GM12878 (cell line): ENCODE measurements around the gene FRAS1. TPM values are rescaled to one million over a fixed set of nuclear protein-coding genes. Genes with fewer than 3 reads are reported as not detected.

Experiments
- ATAC-seq: fragments of 200-7000 bp; cut with Tn5 transposase; 3 replicates; pipeline ENCODE4 v1.9.1; 2020; ENCODE audit warnings: mild to moderate bottlenecking, moderate library complexity
- BruUV-seq: library from RNA; stranded (reverse); fragments of 400-500 nt; replicated peaks from 2 replicates; lab custom pipeline; 2021; lab: Mats Ljungman, UMichigan
- CTCF ChIA-PET: fragments of 300-600 bp; sonication (Branson Sonifier 250); formaldehyde crosslinking; extraction: SDS; loops from one replicate; lab custom pipeline; 2021; ENCODE audit warnings: inconsistent platforms; lab: Yijun Ruan, JAX
- POLR2A ChIA-PET: fragments of 350-600 bp; formaldehyde crosslinking; extraction: SDS; loops from one replicate; lab custom pipeline; 2021; ENCODE audit warnings: inconsistent platforms; lab: Charles Lee
- RAD21 ChIA-PET: fragments of 300-600 bp; sonication (Branson Sonifier 250); formaldehyde crosslinking; loops from one replicate; lab custom pipeline; 2023; ENCODE audit warnings: antibody characterized with exemption; ENCODE audit not compliant: unreplicated experiment; lab: Charles Lee
- SMC1A ChIA-PET: fragments of 300-600 bp; sonication (Branson Sonifier 250); formaldehyde crosslinking; loops from one replicate; lab custom pipeline; 2023; ENCODE audit not compliant: unreplicated experiment, uncharacterized antibody; lab: Charles Lee
- DNase-seq: peaks from one replicate; pipeline ENCODE4 v3.0.0-alpha.2; 2011; ENCODE audit warnings: low read depth, low spot score
- FAIRE-seq: peaks from 3 replicates; lab custom pipeline; 2011; peaks lifted over from hg19 to GRCh38; lab: Jason Lieb, UNC
- H2AFZ ChIP-seq: 2 replicates; pipeline ENCODE4 v1.6.0; 2011; ENCODE audit warnings: low read depth, low read length, control low read depth; ENCODE audit not compliant: control insufficient read depth
- H3K27ac ChIP-seq: 2 replicates; pipeline ENCODE4 v1.5.1; 2011; ENCODE audit warnings: control low read depth; ENCODE audit not compliant: control insufficient read depth, insufficient read depth
- H3K27me3 ChIP-seq, 2 experiments: replicated peaks in 1 of 2; 2 replicates each; pipeline versions ENCODE4 v1.6.0 to v1.6.1; 2011; ENCODE audit warnings: low read length in 1 of 2; ENCODE audit not compliant: control insufficient read depth in 2 of 2, insufficient read depth in 2 of 2
- H3K36me3 ChIP-seq, 2 experiments: 2 replicates each; pipeline ENCODE4 v1.5.1; 2011; ENCODE audit warnings: low read length in 1 of 2; ENCODE audit not compliant: control insufficient read depth in 2 of 2, insufficient read depth in 2 of 2
- H3K4me1 ChIP-seq: 2 replicates; pipeline ENCODE4 v1.6.1; 2011; ENCODE audit warnings: mild to moderate bottlenecking, low read length, moderate library complexity, mixed read lengths; ENCODE audit not compliant: control insufficient read depth, insufficient read depth
- H3K4me2 ChIP-seq: 2 replicates; pipeline ENCODE4 v1.6.0; 2011; ENCODE audit warnings: control low read depth; ENCODE audit not compliant: control insufficient read depth, insufficient read depth
- H3K4me3 ChIP-seq: fragments of 200-600 bp; sonication (generic); 2 replicates; pipeline ENCODE4 v1.5.1; 2016
- H3K79me2 ChIP-seq: 2 replicates; pipeline ENCODE4 v1.6.0; 2011; ENCODE audit warnings: low read length; ENCODE audit not compliant: control insufficient read depth, insufficient read depth
- H3K9ac ChIP-seq: 2 replicates; pipeline ENCODE4 v1.8.0; 2011; ENCODE audit warnings: low read length, control low read depth, mixed read lengths; ENCODE audit not compliant: control insufficient read depth, insufficient read depth
- H3K9me3 ChIP-seq: replicated peaks from 3 replicates; pipeline ENCODE4 v1.5.1; 2011; ENCODE audit warnings: mild to moderate bottlenecking, low read length; ENCODE audit not compliant: control insufficient read depth, insufficient read depth
- H4K20me1 ChIP-seq: 2 replicates; pipeline ENCODE4 v1.6.0; 2011; ENCODE audit not compliant: control insufficient read depth, insufficient read depth
- FOXM1 ChIP-seq: IDR thresholded peaks from 2 replicates; pipeline ENCODE4 v1.6.1; 2012; ENCODE audit warnings: low read depth, mild to moderate bottlenecking, inconsistent platforms, low read length, moderate library complexity
- MTA2 ChIP-seq: fragments of 450-650 bp; IDR thresholded peaks from 2 replicates; pipeline ENCODE4 v1.6.1; 2016; ENCODE audit warnings: low read depth, mild to moderate bottlenecking, moderate library complexity
- MTA3 ChIP-seq: IDR thresholded peaks from 2 replicates; pipeline ENCODE4 v1.6.1; 2012; ENCODE audit warnings: low read length, inconsistent platforms, borderline replicate concordance
- NFYB ChIP-seq: IDR thresholded peaks from 2 replicates; pipeline ENCODE4 v1.6.1; 2011; ENCODE audit warnings: low read depth, mild to moderate bottlenecking, low read length, improper control_type of control experiment, moderate library complexity; ENCODE audit not compliant: insufficient read depth
- NRF1 ChIP-seq: conservative IDR thresholded peaks from 2 replicates; pipeline ENCODE4 v1.6.1; 2011; ENCODE audit warnings: mild to moderate bottlenecking, low read depth, low read length, improper control_type of control experiment
- RAD21 ChIP-seq: IDR thresholded peaks from 2 replicates; pipeline ENCODE4 v1.6.1; 2011; ENCODE audit warnings: mild to moderate bottlenecking, low read depth, low read length, moderate library complexity; ENCODE audit not compliant: insufficient read depth
- RAD51 ChIP-seq: fragments of 450-650 bp; IDR thresholded peaks from 2 replicates; pipeline ENCODE4 v1.6.1; 2016; ENCODE audit warnings: moderate library complexity, mild to moderate bottlenecking, inconsistent platforms
- SIN3A ChIP-seq: IDR thresholded peaks from 2 replicates; pipeline ENCODE4 v1.6.1; 2012; ENCODE audit warnings: low read depth, low read length, improper control_type of control experiment
- SMARCA5 ChIP-seq: fragments of 450-650 bp; IDR thresholded peaks from 2 replicates; pipeline ENCODE4 v1.6.1; 2017; ENCODE audit warnings: mild to moderate bottlenecking
- WGBS: methylation state at CpG from one replicate; pipeline ENCODE4 v1.1.6; 2016; ENCODE audit warnings: low lambda C conversion rate; ENCODE audit not compliant: insufficient replicate concordance, insufficient coverage; ENCODE audit errors: missing lambda C conversion rate; 5-methylcytosine and 5-hydroxymethylcytosine counted together
- in situ Hi-C: fragments of 300-500 bp; cut with MboI; formaldehyde crosslinking; loops from 9 replicates; pipeline ENCODE4 v1.14.3; 2018; ENCODE audit warnings: mixed read lengths
- intact Hi-C: fragments of 100-400 bp; cut with micrococcal nuclease; formaldehyde crosslinking; loops from one replicate; pipeline ENCODE4 v1.14.2; 2022; ENCODE audit not compliant: unreplicated experiment
- polyA plus RNA-seq, 11 experiments: library from polyadenylated mRNA; depleted of rRNA in 4 of 11; unstranded in 6 of 11; stranded (reverse) in 5 of 11; fragments of >200 nt; fragmentation: Nextera tagmentation in 4 of 11; fragmentation: Illumina TruSeq in 1 of 11; extraction: Ambion mirVana in 4 of 11; extraction: Trizol in 1 of 11; gene quantifications; 1 replicate in 1 of 11; 2 replicates in 10 of 11; pipeline versions ENCODE4 v1.2.1 to v1.2.3, GENCODE V29; 2011 to 2016; ENCODE audit warnings: inconsistent platforms in 2 of 11, missing spikeins in 2 of 11, low read depth in 1 of 11
- total RNA-seq, 4 experiments: library from RNA; depleted of rRNA in 3 of 4; stranded (reverse); fragments of >200 nt in 3 of 4; fragmentation: Illumina TruSeq in 1 of 4; extraction: Trizol in 1 of 4; gene quantifications; 2 replicates each; pipeline versions ENCODE4 v1.2.1 to v1.2.3, GENCODE V29; 2013 to 2021
- TF ChIP-seq, protein P1 (sequence below): fragments of 450-650 bp; formaldehyde crosslinking; IDR thresholded peaks from 2 replicates; pipeline ENCODE4 v1.4.0; 2022; ENCODE audit warnings: mild to moderate bottlenecking, moderate library complexity
- TF ChIP-seq, protein P2 (sequence below): IDR thresholded peaks from 2 replicates; pipeline ENCODE4 v1.6.1; 2011; ENCODE audit warnings: low read depth, mild to moderate bottlenecking, low read length, moderate library complexity, borderline replicate concordance; ENCODE audit errors: extremely low read depth
- TF ChIP-seq, protein P3 (sequence below): fragments of 450-650 bp; IDR thresholded peaks from 2 replicates; pipeline ENCODE4 v1.6.1; 2017; ENCODE audit warnings: mild to moderate bottlenecking
- TF ChIP-seq, protein P4 (sequence below): fragments of 450-650 bp; IDR thresholded peaks from 2 replicates; pipeline ENCODE4 v1.6.1; 2016; ENCODE audit warnings: mild to moderate bottlenecking, moderate library complexity, borderline replicate concordance

The FRAS1 gene
- total and polyA plus RNA-seq, 10 of the 15 experiments (the other 5 are each of a cell fraction or from before 2014, with no cell fraction given), result 0.08 to 11.7 (median 0.20) TPM

DNA sequence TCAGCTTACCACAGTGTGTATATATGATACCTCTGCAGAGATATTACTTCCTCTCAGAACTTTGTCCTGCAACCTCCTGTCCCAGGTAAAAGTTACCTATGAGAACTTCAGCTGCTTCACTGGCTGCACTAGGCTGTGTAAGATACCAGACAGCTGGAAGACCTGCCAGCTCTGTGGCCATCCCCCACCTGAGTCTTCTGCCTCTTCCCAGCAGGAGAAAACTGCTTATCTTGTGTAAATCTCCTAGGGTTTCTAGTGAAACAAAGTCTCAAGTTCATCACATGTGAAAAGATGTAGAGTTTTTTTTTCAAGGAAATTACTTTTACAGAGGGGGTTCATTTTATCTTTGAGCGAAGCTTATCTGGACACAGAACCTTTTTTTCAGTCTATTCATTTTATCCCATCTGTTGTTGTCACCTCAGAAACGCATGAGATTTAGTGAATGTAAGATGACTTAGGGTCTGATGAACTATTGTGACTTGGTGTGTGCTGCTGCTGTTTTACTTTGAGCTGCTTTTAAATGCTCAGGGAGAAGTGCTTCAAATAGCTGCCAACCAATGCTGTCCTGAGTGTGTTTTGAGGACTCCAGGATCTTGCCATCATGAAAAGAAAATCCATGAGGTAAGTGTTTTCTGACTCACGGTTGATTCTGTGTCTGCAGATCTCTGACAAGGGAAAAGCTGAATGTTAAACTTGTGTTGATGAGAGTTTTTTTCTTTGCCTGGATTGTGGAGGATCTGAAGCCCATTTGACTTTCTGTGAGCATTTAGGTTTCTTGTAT is 187.8 kb downstream of the FRAS1 start:
- WGBS, result 6% methylated on average over 3 of the region's 3 CpGs
- no peaks in the 10 kb centered on the region for H3K9me3 ChIP-seq
- no peak overlapping the region for H3K4me2 ChIP-seq
- ChIA-PET POLR2A (interaction anchor here (0.5 to 1.6 kb wide), 2 partner anchors 22 to 445 kb away, joined by 3 to 4 read pairs; no protein-coding TSS in a partner anchor), RAD21 (interaction anchor here (0.9 to 1.3 kb wide), 2 partner anchors 51 to 185 kb away, joined by 3 to 4 read pairs; no protein-coding TSS in a partner anchor), CTCF (interaction anchor here (0.8 to 1.9 kb wide), 6 partner anchors 9 to 186 kb away, joined by 3 to 6 read pairs (median 3); no protein-coding TSS in a partner anchor), SMC1A (interaction anchor here (1.0 to 1.8 kb wide), 10 partner anchors 9 to 185 kb away, joined by 3 to 8 read pairs (median 3); no protein-coding TSS in a partner anchor)
- in situ Hi-C loops (no loop called here), intact Hi-C loops (no loop called here)
- ATAC-seq (no peak), FAIRE-seq (no peak), DNase-seq (no peak)
- H3K9ac ChIP-seq, result no peak overlapping the region
- no peak overlapping the region for H2AFZ ChIP-seq
- H3K36me3 ChIP-seq, result no peaks in the 10 kb centered on the region
- H3K27me3 ChIP-seq, result no peaks in the 10 kb centered on the region; a peak in 1 of 4 replicates
- H3K4me3 ChIP-seq, result no peak overlapping the region
- H4K20me1 ChIP-seq, result no peaks in the 10 kb centered on the region
- H3K79me2 ChIP-seq, result no peaks in the 10 kb centered on the region
- BruUV-seq, result no TSS peak
- H3K4me1 ChIP-seq, result no peaks in the 10 kb centered on the region
- H3K27ac ChIP-seq, result no peak overlapping the region
- TF ChIP-seq, protein P1, sequence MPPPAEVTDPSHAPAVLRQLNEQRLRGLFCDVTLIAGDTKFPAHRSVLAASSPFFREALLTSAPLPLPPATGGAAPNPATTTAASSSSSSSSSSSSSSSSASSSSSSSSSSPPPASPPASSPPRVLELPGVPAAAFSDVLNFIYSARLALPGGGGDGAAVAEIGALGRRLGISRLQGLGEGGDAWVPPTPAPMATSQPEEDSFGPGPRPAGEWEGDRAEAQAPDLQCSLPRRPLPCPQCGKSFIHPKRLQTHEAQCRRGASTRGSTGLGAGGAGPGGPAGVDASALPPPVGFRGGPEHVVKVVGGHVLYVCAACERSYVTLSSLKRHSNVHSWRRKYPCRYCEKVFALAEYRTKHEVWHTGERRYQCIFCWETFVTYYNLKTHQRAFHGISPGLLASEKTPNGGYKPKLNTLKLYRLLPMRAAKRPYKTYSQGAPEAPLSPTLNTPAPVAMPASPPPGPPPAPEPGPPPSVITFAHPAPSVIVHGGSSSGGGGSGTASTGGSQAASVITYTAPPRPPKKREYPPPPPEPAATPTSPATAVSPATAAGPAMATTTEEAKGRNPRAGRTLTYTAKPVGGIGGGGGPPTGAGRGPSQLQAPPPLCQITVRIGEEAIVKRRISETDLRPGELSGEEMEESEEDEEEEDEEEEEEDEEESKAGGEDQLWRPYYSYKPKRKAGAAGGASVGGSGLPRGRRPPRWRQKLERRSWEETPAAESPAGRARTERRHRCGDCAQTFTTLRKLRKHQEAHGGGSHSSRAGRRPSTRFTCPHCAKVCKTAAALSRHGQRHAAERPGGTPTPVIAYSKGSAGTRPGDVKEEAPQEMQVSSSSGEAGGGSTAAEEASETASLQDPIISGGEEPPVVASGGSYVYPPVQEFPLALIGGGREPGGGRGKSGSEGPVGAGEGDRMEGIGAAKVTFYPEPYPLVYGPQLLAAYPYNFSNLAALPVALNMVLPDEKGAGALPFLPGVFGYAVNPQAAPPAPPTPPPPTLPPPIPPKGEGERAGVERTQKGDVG (CRISPR knock-in tag), result no peak
- no peak for TF ChIP-seq RAD51
- no peak for TF ChIP-seq RAD21
- no peak for TF ChIP-seq NFYB
- no peak for TF ChIP-seq NRF1
- TF ChIP-seq SIN3A, result no peak
- TF ChIP-seq, protein P2, sequence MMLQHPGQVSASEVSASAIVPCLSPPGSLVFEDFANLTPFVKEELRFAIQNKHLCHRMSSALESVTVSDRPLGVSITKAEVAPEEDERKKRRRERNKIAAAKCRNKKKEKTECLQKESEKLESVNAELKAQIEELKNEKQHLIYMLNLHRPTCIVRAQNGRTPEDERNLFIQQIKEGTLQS, result no peak
- TF ChIP-seq, protein P3, sequence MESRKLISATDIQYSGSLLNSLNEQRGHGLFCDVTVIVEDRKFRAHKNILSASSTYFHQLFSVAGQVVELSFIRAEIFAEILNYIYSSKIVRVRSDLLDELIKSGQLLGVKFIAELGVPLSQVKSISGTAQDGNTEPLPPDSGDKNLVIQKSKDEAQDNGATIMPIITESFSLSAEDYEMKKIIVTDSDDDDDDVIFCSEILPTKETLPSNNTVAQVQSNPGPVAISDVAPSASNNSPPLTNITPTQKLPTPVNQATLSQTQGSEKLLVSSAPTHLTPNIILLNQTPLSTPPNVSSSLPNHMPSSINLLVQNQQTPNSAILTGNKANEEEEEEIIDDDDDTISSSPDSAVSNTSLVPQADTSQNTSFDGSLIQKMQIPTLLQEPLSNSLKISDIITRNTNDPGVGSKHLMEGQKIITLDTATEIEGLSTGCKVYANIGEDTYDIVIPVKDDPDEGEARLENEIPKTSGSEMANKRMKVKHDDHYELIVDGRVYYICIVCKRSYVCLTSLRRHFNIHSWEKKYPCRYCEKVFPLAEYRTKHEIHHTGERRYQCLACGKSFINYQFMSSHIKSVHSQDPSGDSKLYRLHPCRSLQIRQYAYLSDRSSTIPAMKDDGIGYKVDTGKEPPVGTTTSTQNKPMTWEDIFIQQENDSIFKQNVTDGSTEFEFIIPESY, result no peak
- TF ChIP-seq MTA2, result no peak
- TF ChIP-seq, protein P4, sequence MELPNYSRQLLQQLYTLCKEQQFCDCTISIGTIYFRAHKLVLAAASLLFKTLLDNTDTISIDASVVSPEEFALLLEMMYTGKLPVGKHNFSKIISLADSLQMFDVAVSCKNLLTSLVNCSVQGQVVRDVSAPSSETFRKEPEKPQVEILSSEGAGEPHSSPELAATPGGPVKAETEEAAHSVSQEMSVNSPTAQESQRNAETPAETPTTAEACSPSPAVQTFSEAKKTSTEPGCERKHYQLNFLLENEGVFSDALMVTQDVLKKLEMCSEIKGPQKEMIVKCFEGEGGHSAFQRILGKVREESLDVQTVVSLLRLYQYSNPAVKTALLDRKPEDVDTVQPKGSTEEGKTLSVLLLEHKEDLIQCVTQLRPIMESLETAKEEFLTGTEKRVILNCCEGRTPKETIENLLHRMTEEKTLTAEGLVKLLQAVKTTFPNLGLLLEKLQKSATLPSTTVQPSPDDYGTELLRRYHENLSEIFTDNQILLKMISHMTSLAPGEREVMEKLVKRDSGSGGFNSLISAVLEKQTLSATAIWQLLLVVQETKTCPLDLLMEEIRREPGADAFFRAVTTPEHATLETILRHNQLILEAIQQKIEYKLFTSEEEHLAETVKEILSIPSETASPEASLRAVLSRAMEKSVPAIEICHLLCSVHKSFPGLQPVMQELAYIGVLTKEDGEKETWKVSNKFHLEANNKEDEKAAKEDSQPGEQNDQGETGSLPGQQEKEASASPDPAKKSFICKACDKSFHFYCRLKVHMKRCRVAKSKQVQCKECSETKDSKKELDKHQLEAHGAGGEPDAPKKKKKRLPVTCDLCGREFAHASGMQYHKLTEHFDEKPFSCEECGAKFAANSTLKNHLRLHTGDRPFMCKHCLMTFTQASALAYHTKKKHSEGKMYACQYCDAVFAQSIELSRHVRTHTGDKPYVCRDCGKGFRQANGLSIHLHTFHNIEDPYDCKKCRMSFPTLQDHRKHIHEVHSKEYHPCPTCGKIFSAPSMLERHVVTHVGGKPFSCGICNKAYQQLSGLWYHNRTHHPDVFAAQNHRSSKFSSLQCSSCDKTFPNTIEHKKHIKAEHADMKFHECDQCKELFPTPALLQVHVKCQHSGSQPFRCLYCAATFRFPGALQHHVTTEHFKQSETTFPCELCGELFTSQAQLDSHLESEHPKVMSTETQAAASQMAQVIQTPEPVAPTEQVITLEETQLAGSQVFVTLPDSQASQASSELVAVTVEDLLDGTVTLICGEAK, result no peak
- no peak for TF ChIP-seq MTA3
- no peak for TF ChIP-seq SMARCA5
- no peak for TF ChIP-seq FOXM1
